A673 (cell line): ENCODE results near the gene UQCRQ.

Source experiments
- EZH2 ChIP-seq: fragments of 200-600 bp; sonication (generic); IDR thresholded peaks from 2 replicates; pipeline ENCODE4 v1.6.1; 2017; ENCODE audit warnings: borderline replicate concordance, low read depth, mild to moderate bottlenecking, mixed read lengths, antibody characterized with exemption, low read length; ENCODE audit not compliant: poor library complexity, severe bottlenecking
- TF ChIP-seq, protein P1 (sequence below): fragments of 300-800, 200-600 bp; sonication (generic); conservative IDR thresholded peaks from 2 replicates; pipeline ENCODE4 v1.5.1; 2017; ENCODE audit warnings: low read depth, mild to moderate bottlenecking, antibody characterized with exemption, low read length, moderate library complexity, mixed read lengths

DNA sequence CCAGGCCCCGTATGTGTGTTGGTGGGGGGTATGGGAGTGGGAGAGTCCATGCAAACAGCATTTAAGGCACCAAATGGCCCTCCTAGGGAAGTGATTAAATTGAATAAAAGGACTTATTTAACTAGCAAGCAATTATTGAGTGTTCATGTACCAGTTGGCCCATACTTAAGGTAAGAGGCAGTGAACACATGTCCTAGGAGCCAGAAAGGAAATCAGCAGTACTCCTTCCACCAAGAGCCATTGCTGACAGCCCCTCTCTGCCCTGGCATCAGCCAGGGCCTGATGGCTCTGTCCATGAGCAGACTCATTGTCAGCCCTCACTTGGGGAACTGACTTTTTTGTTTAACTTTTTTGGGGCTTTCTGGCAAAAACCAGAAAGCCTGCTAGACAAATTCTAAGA is 25.5 kb upstream of the UQCRQ start:
- TF ChIP-seq, protein P1, sequence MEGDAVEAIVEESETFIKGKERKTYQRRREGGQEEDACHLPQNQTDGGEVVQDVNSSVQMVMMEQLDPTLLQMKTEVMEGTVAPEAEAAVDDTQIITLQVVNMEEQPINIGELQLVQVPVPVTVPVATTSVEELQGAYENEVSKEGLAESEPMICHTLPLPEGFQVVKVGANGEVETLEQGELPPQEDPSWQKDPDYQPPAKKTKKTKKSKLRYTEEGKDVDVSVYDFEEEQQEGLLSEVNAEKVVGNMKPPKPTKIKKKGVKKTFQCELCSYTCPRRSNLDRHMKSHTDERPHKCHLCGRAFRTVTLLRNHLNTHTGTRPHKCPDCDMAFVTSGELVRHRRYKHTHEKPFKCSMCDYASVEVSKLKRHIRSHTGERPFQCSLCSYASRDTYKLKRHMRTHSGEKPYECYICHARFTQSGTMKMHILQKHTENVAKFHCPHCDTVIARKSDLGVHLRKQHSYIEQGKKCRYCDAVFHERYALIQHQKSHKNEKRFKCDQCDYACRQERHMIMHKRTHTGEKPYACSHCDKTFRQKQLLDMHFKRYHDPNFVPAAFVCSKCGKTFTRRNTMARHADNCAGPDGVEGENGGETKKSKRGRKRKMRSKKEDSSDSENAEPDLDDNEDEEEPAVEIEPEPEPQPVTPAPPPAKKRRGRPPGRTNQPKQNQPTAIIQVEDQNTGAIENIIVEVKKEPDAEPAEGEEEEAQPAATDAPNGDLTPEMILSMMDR = no peak
- TF ChIP-seq EZH2 = no peak
